ENCODE data around the gene FAM120B. TPM values are rescaled to one million over a fixed set of nuclear protein-coding genes. Genes with fewer than 3 reads are reported as not detected.

Gene FAM120B
- total and polyA plus RNA-seq, 2 of the 4 experiments (the other 2 are of a cell fraction) = 15.3 to 28.0 TPM

GRCh38 chr6:170294298-170294730, 12.2 kb upstream of the FAM120B start:
- CTCF ChIA-PET = interaction anchor here (0.7 kb wide), 1 partner anchor 462 kb away, joined by 4 read pairs; no protein-coding TSS in a partner anchor
- intact Hi-C loops (cut with micrococcal nuclease) = loop anchor here (5.0 to 10.0 kb wide), 2 partner anchors 238 to 460 kb away; no protein-coding TSS in a partner anchor

More at GRCh38 chr6:170294298-170294730, 12.2 kb upstream of the FAM120B start:
- no peak overlapping the region for H4K5ac ChIP-seq (ENCODE audit: low read depth, low read length)
- H4K8ac ChIP-seq (ENCODE audit: low read depth in 2 of 2, low read length in 2 of 2) = no peak overlapping the region
- peaks cover 78% of the 10 kb centered on the region for H3K27me3 ChIP-seq (ENCODE audit: control insufficient read depth, insufficient read depth, low read length)
- H2BK120ac ChIP-seq (ENCODE audit: low read depth, low read length) = no peak overlapping the region
- no peak overlapping the region for H2AFZ ChIP-seq (replicated peaks; ENCODE audit: low read length, poor library complexity)
- H4K20me1 ChIP-seq (ENCODE audit: insufficient read depth, low read length) = no peaks in the 10 kb centered on the region; the same call in 1 of the 2 replicates
- H3K79me1 ChIP-seq (ENCODE audit: low read depth in 1 of 2, low read length in 2 of 2) = no peaks in the 10 kb centered on the region
- no peak overlapping the region for H4K91ac ChIP-seq (ENCODE audit: insufficient read depth, low read depth, low read length)
- TF ChIP-seq FOS (IDR thresholded peaks at IDR 0.05; ENCODE audit: low read depth, low read length) (no peak), ELK1 (IDR thresholded peaks at IDR 0.05; ENCODE audit: borderline replicate concordance, low read depth, low read length) (no peak), MAZ (IDR thresholded peaks at IDR 0.05; ENCODE audit: borderline replicate concordance, low read depth, low read length) (no peak), MAFK (IDR thresholded peaks at IDR 0.05; ENCODE audit: low read depth, low read length) (no peak), USF2 (IDR thresholded peaks at IDR 0.05; ENCODE audit: low read depth, low read length) (no peak), RFX5 (IDR thresholded peaks at IDR 0.05; ENCODE audit: low read depth, low read length) (no peak), BHLHE40 (IDR thresholded peaks at IDR 0.05; ENCODE audit: low read depth, low read length) (no peak)
- H3K56ac ChIP-seq (ENCODE audit: extremely low read depth, insufficient read depth, low read length) = no peak overlapping the region
- no peak overlapping the region for H3K18ac ChIP-seq (ENCODE audit: low read depth, low read length)
- no peak overlapping the region for H2AK5ac ChIP-seq (ENCODE audit: low read depth, low read length)
- H3K4ac ChIP-seq (ENCODE audit: low read depth, low read length) = no peak overlapping the region
- H3K4me1 ChIP-seq (ENCODE audit: control insufficient read depth, insufficient read depth, low read length) = peaks cover 4% of the 10 kb centered on the region; the same call in 1 of the 2 replicates
- no peak overlapping the region for H3K4me3 ChIP-seq (ENCODE audit: insufficient read depth, low read depth, low read length)
- ATAC-seq (ENCODE audit: low read depth) = no peak
- no CpG with 5 or more reads among the region's 2 CpGs for WGBS, 2 experiments (ENCODE audit: extremely low coverage in 2 of 2, insufficient read length in 1 of 2)
- H3K9me1 ChIP-seq (ENCODE audit: insufficient read depth, low read length) = peaks cover 7% of the 10 kb centered on the region; the same call in 1 of the 2 replicates
- dilution Hi-C loops (cut with HindIII; ENCODE audit: low sequenced_read_pairs, unreplicated experiment) = no loop called here
- H3K36me3 ChIP-seq (ENCODE audit: control insufficient read depth, insufficient read depth, low read length) = no peaks in the 10 kb centered on the region
- H2AK9ac ChIP-seq (replicated peaks; ENCODE audit: low read depth, low read length, poor library complexity) = no peak overlapping the region
- no peak for DNase-seq
- H3K27ac ChIP-seq (ENCODE audit: insufficient read depth, low read length) = no peak overlapping the region
- no peak overlapping the region for H3K4me2 ChIP-seq (ENCODE audit: low read depth, low read length)
- H2BK15ac ChIP-seq (ENCODE audit: low read depth, low read length) = no peak overlapping the region
- no peak overlapping the region for H2BK20ac ChIP-seq (ENCODE audit: low read depth, low read length)
- no peak overlapping the region for H3K14ac ChIP-seq (replicated peaks; ENCODE audit: low read depth, low read length)
- no peak overlapping the region for H3K23ac ChIP-seq (ENCODE audit: low read depth, low read length)
- POLR2A ChIA-PET (ENCODE audit: unreplicated experiment) = no interaction called here
- in situ Hi-C loops (cut with MboI; ENCODE audit: low sequenced_read_pairs) = no loop called here
- H2BK5ac ChIP-seq (ENCODE audit: low read depth, low read length, poor library complexity, severe bottlenecking) = no peak overlapping the region
- peaks cover 4% of the 10 kb centered on the region; the same call in 1 of the 2 replicates for H3K9me3 ChIP-seq (ENCODE audit: control insufficient read depth, insufficient read depth, low read length)
- no TSS peak for BruUV-seq (replicated peaks)
- no peak overlapping the region for H3K9ac ChIP-seq (ENCODE audit: low read depth, low read length)
